ENCODE results near the gene PRDM16.

DNA sequence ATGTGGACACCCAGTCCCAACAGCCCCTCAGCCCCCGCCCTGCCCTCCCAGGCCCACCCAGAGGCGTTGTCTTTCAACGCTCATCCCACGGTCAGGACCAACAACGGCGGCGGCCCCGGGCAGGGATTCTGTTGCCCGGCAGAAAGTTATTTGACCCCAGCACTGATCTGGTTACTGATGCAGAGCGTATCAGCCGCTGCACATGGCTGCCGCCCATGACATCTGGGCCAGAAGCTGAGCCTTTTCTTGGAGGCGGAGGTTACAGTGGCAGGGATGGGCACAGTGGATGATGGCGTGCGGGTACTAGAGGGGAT, 258.3 kb downstream of the PRDM16 start:
- TF ChIP-seq, protein P1, sequence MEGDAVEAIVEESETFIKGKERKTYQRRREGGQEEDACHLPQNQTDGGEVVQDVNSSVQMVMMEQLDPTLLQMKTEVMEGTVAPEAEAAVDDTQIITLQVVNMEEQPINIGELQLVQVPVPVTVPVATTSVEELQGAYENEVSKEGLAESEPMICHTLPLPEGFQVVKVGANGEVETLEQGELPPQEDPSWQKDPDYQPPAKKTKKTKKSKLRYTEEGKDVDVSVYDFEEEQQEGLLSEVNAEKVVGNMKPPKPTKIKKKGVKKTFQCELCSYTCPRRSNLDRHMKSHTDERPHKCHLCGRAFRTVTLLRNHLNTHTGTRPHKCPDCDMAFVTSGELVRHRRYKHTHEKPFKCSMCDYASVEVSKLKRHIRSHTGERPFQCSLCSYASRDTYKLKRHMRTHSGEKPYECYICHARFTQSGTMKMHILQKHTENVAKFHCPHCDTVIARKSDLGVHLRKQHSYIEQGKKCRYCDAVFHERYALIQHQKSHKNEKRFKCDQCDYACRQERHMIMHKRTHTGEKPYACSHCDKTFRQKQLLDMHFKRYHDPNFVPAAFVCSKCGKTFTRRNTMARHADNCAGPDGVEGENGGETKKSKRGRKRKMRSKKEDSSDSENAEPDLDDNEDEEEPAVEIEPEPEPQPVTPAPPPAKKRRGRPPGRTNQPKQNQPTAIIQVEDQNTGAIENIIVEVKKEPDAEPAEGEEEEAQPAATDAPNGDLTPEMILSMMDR (IDR thresholded peaks at IDR 0.05; ENCODE audit: borderline replicate concordance, extremely low read depth, low read length, poor library complexity, severe bottlenecking): no peak
- TF ChIP-seq EZH2 (IDR thresholded peaks at IDR 0.05; ENCODE audit: borderline replicate concordance, low read depth, low read length, severe bottlenecking): no peak
